ENCODE results near the gene MUS81. TPM values are rescaled to one million over a fixed set of nuclear protein-coding genes. Genes with fewer than 3 reads are reported as not detected.

Gene MUS81
- total and polyA plus RNA-seq, 10 of the 15 experiments (the other 5 are each of a cell fraction or from before 2014, with no cell fraction given): 11.8 to 76.1 (median 48.4) TPM

DNA sequence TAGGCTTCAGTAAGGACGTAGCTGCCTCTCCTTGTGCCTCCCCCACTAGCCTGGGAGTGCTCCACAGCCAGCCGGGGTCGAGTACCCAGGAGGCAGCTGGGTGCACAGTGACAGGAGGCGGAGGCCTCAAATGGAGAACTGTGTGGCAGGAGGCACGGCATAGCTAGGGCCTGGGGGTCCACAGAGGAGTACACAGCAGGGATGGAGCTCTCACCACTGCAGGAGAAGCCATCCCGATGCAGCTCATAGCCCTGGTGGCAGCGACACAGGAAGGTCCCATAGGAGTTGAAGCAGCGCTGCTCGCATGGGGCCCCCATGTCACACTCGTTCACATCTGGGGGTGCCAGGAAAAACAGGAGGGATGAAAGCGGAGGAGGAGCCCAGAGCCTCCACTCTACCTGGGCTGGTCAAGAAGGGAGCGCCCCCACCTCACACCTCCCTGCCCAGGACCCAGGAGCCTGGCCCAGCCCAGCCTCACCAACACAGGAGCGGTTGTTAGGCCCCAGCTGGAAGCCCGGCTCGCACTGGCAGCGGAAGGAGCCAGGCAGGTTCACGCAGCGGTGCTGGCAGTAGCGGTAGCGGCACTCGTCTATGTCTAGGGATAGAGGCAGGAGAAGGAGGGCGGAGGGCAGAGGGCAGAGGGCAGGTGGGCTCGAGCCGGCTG is 9.5 kb downstream of the MUS81 start:
- no TSS peak for BruUV-seq (replicated peaks)
- ChIA-PET RAD21 (ENCODE audit: unreplicated experiment) (no interaction called here), POLR2A (interaction anchor here (1.2 to 4.5 kb wide), 3 partner anchors 9 to 21 kb away, joined by 3 to 44 read pairs (median 4); partner anchors contain the start of genes CCDC85B, CFL1 and MUS81), SMC1A (ENCODE audit: uncharacterized antibody, unreplicated experiment) (interaction anchor here (2.3 kb wide), 1 partner anchor 10 kb away, joined by 7 read pairs; the partner anchor contains the start of gene MUS81), CTCF (interaction anchor here (1.2 to 4.5 kb wide), 4 partner anchors 10 to 118 kb away, joined by 3 to 41 read pairs (median 14); partner anchors contain the start of genes CFL1 and MUS81)
- Histone ChIP-seq H3K4me3 (no peak overlapping the region), H3K27me3 (replicated peaks in 1 of 2; ENCODE audit: control insufficient read depth in 2 of 2, insufficient read depth in 2 of 2, low read length in 1 of 2) (no peaks in the 10 kb centered on the region), H3K4me1 (ENCODE audit: control insufficient read depth, insufficient read depth, low read length) (peaks cover 11% of the 10 kb centered on the region), H3K79me2 (ENCODE audit: control insufficient read depth, insufficient read depth, low read length) (no peaks in the 10 kb centered on the region), H3K27ac (ENCODE audit: control insufficient read depth, insufficient read depth) (no peak overlapping the region), H3K4me2 (ENCODE audit: control insufficient read depth, insufficient read depth) (no peak overlapping the region), H3K36me3 (ENCODE audit: control insufficient read depth in 2 of 2, insufficient read depth in 2 of 2, low read length in 1 of 2) (peaks cover 8 to 18% of the 10 kb centered on the region in 2 experiments), H4K20me1 (ENCODE audit: control insufficient read depth, insufficient read depth) (no peaks in the 10 kb centered on the region), H2AFZ (ENCODE audit: control insufficient read depth, low read depth, low read length) (no peak overlapping the region), H3K9me3 (replicated peaks; ENCODE audit: control insufficient read depth, insufficient read depth, low read length) (no peaks in the 10 kb centered on the region), H3K9ac (ENCODE audit: control insufficient read depth, insufficient read depth, low read length) (no peak overlapping the region)
- intact Hi-C loops (cut with micrococcal nuclease; ENCODE audit: unreplicated experiment) (no loop called here), in situ Hi-C loops (cut with MboI) (loop anchor here (25.0 kb wide), 1 partner anchor 1632 kb away; the partner anchor contains the start of genes DNAJC4, FKBP2, NUDT22 and PPP1R14B)
- ATAC-seq: no peak
- no peak for FAIRE-seq
- DNase-seq (ENCODE audit: low read depth, low spot score): no peak
- 64% methylated on average over 22 of the region's 24 CpGs for WGBS (ENCODE audit: insufficient coverage, insufficient replicate concordance, low lambda C conversion rate, missing lambda C conversion rate)
- TF ChIP-seq LARP7 (IDR thresholded peaks at IDR 0.05): no peak
- TF ChIP-seq SIN3A (IDR thresholded peaks at IDR 0.05; ENCODE audit: low read depth, low read length): no peak
- TF ChIP-seq, protein P1, sequence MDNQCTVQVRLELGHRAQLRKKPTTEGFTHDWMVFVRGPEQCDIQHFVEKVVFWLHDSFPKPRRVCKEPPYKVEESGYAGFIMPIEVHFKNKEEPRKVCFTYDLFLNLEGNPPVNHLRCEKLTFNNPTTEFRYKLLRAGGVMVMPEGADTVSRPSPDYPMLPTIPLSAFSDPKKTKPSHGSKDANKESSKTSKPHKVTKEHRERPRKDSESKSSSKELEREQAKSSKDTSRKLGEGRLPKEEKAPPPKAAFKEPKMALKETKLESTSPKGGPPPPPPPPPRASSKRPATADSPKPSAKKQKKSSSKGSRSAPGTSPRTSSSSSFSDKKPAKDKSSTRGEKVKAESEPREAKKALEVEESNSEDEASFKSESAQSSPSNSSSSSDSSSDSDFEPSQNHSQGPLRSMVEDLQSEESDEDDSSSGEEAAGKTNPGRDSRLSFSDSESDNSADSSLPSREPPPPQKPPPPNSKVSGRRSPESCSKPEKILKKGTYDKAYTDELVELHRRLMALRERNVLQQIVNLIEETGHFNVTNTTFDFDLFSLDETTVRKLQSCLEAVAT (IDR thresholded peaks at IDR 0.05): no peak
- TF ChIP-seq HDAC2 (IDR thresholded peaks at IDR 0.05): no peak
- TF ChIP-seq BRCA1 (IDR thresholded peaks at IDR 0.05; ENCODE audit: low read depth, low read length): no peak
- 0 out of 2 replicates have a peak, but pooled peaks have one; percentile 7 for TF ChIP-seq POLR2AphosphoS5 (IDR thresholded peaks at IDR 0.05; ENCODE audit: low read length)
- no peak for TF ChIP-seq BACH1 (IDR thresholded peaks at IDR 0.05; ENCODE audit: borderline replicate concordance)
- no peak for TF ChIP-seq SMC3 (IDR thresholded peaks at IDR 0.05; ENCODE audit: borderline replicate concordance, low read length)
- TF ChIP-seq YY1 (IDR thresholded peaks at IDR 0.05; ENCODE audit: low read depth, low read length): no peak
- TF ChIP-seq EP300 (IDR thresholded peaks at IDR 0.05; ENCODE audit: borderline replicate concordance in 1 of 2, control insufficient read depth in 1 of 2, low read depth in 2 of 2, low read length in 2 of 2): no peak
- TF ChIP-seq HCFC1 (IDR thresholded peaks at IDR 0.05; ENCODE audit: low read length): no peak
- 0 out of 2 replicates have a peak, but pooled peaks have one; percentile 9 for TF ChIP-seq CBFB (IDR thresholded peaks at IDR 0.05; ENCODE audit: low read depth)
- TF ChIP-seq, protein P2, sequence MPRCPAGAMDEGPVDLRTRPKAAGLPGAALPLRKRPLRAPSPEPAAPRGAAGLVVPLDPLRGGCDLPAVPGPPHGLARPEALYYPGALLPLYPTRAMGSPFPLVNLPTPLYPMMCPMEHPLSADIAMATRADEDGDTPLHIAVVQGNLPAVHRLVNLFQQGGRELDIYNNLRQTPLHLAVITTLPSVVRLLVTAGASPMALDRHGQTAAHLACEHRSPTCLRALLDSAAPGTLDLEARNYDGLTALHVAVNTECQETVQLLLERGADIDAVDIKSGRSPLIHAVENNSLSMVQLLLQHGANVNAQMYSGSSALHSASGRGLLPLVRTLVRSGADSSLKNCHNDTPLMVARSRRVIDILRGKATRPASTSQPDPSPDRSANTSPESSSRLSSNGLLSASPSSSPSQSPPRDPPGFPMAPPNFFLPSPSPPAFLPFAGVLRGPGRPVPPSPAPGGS (IDR thresholded peaks at IDR 0.05; ENCODE audit: borderline replicate concordance, insufficient read depth, low read depth, low read length, poor library complexity, severe bottlenecking): peak; percentile 11
- TF ChIP-seq TBL1XR1 (IDR thresholded peaks at IDR 0.05; ENCODE audit: low read depth, low read length): no peak
- TF ChIP-seq STAT3 (IDR thresholded peaks at IDR 0.05; ENCODE audit: low read depth, low read length): no peak
- no peak for TF ChIP-seq SREBF1 (IDR thresholded peaks at IDR 0.05; ENCODE audit: low read length)
- TF ChIP-seq CBX3 (IDR thresholded peaks at IDR 0.05; ENCODE audit: borderline replicate concordance, low read depth): no peak
- no peak for TF ChIP-seq ZBTB11 (CRISPR knock-in tag; IDR thresholded peaks at IDR 0.05)
- no peak for TF ChIP-seq SUZ12 (IDR thresholded peaks at IDR 0.05; ENCODE audit: unreplicated experiment)
